ENCODE measurements around the gene ADAMTS16.
"Not testable (repeated sequence)": the region's sequence is repeated elsewhere in the genome, so short reads cannot be mapped to it uniquely, and the experiment has no call there.

ADAMTS16 gene

GRCh38 chr5:5137851-5138250 lies 2.3 kb upstream of the ADAMTS16 start:
- not testable (repeated sequence) for H3K27ac Mint-ChIP-seq, H3K4me3 Mint-ChIP-seq, H3K4me1 Mint-ChIP-seq, ATAC-seq, H3K9me3 Mint-ChIP-seq, H3K36me3 Mint-ChIP-seq
- peaks cover 26% of the 10 kb centered on the region for H3K27me3 Mint-ChIP-seq

DNA sequence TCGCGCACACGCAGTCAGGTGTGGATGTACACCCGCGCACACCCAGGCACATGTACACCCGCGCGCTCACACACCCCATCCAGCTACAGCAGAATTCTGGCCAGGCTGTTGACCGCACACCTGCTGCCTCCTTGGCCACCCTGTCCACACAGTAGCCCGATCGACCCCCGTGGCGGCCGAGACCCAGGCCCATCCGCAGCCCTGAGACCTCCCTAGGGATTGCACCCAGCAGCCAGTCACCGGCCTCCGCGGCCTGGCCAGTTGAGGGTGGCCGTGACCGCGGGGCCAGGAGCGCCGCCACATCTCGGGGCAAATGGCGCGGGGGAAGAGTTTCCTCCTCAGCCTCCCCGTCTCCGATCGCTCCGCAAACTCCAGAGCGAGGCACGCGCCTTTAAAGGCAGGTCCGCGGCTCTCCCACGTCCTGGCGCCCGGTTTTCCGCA lies 774 bp upstream of the ADAMTS16 start:
- ATAC-seq = no peak
- no peak overlapping the region for H3K27ac Mint-ChIP-seq
- H3K36me3 Mint-ChIP-seq = no peaks in the 10 kb centered on the region
- no peak overlapping the region for H3K4me3 Mint-ChIP-seq
- peaks cover 33% of the 10 kb centered on the region for H3K27me3 Mint-ChIP-seq
- peaks cover 6% of the 10 kb centered on the region for H3K4me1 Mint-ChIP-seq
- H3K9me3 Mint-ChIP-seq = peaks cover 2% of the 10 kb centered on the region

- Mint-ChIP-seq H3K9me3 (peaks cover 2% of the 10 kb centered on the region), H3K27ac (no peak overlapping the region), H3K4me1 (peaks cover 6% of the 10 kb centered on the region), H3K27me3 (peaks cover 33% of the 10 kb centered on the region), H3K36me3 (no peaks in the 10 kb centered on the region), H3K4me3 (no peak overlapping the region)
- ATAC-seq = no peak
These were observed 579 bp downstream of the ADAMTS16 start for GRCh38 chr5:5140479-5141338.

DNA sequence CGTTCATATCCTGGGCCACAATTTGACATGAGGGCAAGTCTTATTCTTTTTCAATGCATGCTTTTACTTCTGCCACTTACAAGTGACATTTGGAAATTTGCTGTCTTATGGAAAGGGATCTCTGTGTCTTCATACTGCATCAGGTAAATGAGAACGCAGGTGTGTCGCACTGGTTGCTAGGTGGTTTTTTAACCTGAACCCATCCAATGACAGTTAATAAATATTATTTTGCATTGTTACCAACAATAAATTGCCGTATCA lies 1.1 kb downstream of the ADAMTS16 start:
- ATAC-seq = no peak
- peaks cover 2% of the 10 kb centered on the region for H3K9me3 Mint-ChIP-seq
- no peaks in the 10 kb centered on the region for H3K36me3 Mint-ChIP-seq
- peaks cover 6% of the 10 kb centered on the region for H3K4me1 Mint-ChIP-seq
- no peak overlapping the region for H3K27ac Mint-ChIP-seq
- H3K4me3 Mint-ChIP-seq = no peak overlapping the region
- peaks cover 33% of the 10 kb centered on the region for H3K27me3 Mint-ChIP-seq

DNA sequence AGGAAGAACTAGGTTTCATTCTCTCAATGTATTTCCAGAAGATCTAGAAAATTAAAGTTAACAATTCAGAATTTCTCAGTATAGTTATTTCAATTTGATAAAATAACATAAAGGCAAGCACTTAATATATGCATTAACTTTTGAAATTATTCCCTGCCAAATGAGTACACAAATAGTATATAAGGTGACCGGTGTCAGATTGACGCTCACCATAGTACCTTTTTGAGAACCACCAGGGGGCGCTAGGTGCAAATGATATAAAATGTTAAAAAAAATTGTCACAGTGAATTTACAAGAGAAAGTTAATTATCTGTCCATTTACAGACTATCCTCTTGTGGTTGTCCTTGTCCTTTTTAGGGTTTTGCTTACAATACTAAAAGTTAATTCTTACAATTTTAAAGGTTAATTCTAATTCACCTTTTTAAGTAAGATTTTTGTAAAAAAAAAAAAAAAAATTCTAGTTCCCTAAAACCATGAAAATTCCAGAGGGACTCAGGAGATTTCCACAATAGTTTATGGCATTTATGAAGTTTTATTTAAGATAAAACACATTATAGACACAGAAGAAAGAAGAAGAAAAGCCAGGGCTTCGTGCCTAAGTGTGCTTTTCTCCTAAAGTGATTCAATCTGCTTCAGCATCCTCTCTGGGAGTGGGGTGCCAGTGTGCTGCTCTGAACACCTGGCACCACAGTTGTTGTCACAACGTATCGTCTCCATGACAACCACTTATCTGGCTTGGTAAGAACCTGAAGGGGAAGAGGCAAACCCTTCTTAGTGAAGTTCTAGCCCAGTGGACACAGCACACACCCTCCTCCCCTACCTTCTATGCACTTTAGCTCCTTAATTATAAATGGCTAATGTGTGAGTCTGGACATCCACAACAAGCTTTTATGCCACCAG lies 1.7 kb downstream of the ADAMTS16 start:
- no peak for ATAC-seq
- Mint-ChIP-seq H3K4me1 (peaks cover 6% of the 10 kb centered on the region), H3K9me3 (peaks cover 2% of the 10 kb centered on the region), H3K27me3 (peaks cover 33% of the 10 kb centered on the region), H3K4me3 (no peak overlapping the region), H3K36me3 (no peaks in the 10 kb centered on the region), H3K27ac (no peak overlapping the region)

DNA sequence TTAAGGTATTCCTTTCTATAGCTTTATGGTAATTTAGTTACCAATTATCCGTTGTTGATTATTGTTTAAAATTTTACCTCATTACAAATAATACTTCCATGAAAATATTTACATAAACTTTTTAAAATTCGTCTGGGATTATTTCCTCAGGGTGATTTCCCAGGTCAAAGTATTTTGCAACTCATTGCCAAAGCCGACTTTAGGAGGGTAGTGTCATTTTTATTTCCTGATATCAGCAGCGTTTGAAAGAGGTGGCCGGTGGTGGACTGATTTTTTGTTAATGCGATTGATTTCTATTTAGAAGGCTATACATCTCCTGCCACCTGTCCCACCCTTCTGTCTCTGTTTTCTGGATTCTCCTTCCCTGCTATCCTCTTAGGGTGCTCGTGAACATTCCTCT lies 4.3 kb downstream of the ADAMTS16 start:
- Mint-ChIP-seq H3K27me3 (peaks cover 24% of the 10 kb centered on the region), H3K4me1 (peaks cover 6% of the 10 kb centered on the region), H3K27ac (no peak overlapping the region), H3K36me3 (no peaks in the 10 kb centered on the region), H3K9me3 (peaks cover 4% of the 10 kb centered on the region), H3K4me3 (no peak overlapping the region)
- ATAC-seq = no peak

GRCh38 chr5:5145651-5146529 lies 5.8 kb downstream of the ADAMTS16 start:
- H3K4me3 Mint-ChIP-seq = no peak overlapping the region
- H3K27me3 Mint-ChIP-seq = peaks cover 21% of the 10 kb centered on the region
- no peak for ATAC-seq
- peaks cover 8% of the 10 kb centered on the region for H3K9me3 Mint-ChIP-seq
- no peak overlapping the region for H3K27ac Mint-ChIP-seq
- no peaks in the 10 kb centered on the region for H3K36me3 Mint-ChIP-seq
- peaks cover 4% of the 10 kb centered on the region for H3K4me1 Mint-ChIP-seq

GRCh38 chr5:5146530-5147160 lies 6.5 kb downstream of the ADAMTS16 start:
- ATAC-seq = no peak
- peaks cover 9% of the 10 kb centered on the region for H3K9me3 Mint-ChIP-seq
- H3K4me1 Mint-ChIP-seq = no peaks in the 10 kb centered on the region
- no peaks in the 10 kb centered on the region for H3K36me3 Mint-ChIP-seq
- no peak overlapping the region for H3K4me3 Mint-ChIP-seq
- peaks cover 15% of the 10 kb centered on the region for H3K27me3 Mint-ChIP-seq
- no peak overlapping the region for H3K27ac Mint-ChIP-seq

DNA sequence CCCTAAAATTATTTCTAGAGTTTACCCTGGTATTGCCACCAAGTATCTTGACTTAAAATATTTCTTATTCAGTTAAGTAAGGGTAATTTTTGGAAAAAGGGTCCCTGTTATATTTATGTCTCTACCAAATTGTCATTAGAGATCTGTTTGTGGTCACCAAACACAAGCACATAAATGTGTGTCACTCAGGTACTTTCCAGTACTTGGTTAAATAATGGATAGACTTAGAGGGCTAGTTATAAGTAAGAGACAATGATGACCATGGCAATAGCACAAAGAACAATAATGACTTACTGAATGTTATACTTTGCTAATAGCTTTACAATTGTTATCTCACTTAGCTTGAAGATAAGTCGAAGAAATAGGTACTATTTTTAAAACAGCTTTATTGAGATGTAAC lies 9.0 kb downstream of the ADAMTS16 start:
- Mint-ChIP-seq H3K9me3 (peaks cover 12% of the 10 kb centered on the region), H3K36me3 (no peaks in the 10 kb centered on the region), H3K4me1 (no peaks in the 10 kb centered on the region), H3K27me3 (no peaks in the 10 kb centered on the region), H3K27ac (no peak overlapping the region), H3K4me3 (no peak overlapping the region)
- no peak for ATAC-seq

- Mint-ChIP-seq H3K4me3 (no peak overlapping the region), H3K9me3 (peaks cover 14% of the 10 kb centered on the region), H3K4me1 (peaks cover 8% of the 10 kb centered on the region), H3K36me3 (no peaks in the 10 kb centered on the region), H3K27me3 (peaks cover 9% of the 10 kb centered on the region), H3K27ac (no peak overlapping the region)
- ATAC-seq = no peak
These were observed 10.5 kb downstream of the ADAMTS16 start for GRCh38 chr5:5150667-5151066.

DNA sequence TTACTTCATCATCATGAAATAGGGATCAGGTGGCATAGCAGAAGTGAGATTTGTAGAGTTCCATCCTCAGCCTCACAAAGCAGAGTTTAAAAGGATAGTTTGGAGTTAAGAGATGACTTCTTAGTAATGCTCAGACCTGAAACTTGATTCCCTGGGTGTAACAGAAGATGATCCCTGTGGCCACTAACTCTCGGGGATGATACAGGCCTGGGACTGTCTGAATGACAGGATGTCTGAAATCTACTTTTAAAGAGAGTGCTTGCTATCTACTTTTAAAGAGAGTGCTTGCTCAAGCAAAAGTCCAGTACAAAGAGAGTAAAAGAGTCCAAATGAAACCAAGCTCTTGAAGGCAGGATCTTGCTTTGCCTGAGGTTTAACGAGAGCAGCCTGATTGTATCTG lies 14.6 kb downstream of the ADAMTS16 start:
- no peak for ATAC-seq
- H3K9me3 Mint-ChIP-seq = peaks cover 12% of the 10 kb centered on the region
- no peaks in the 10 kb centered on the region for H3K36me3 Mint-ChIP-seq
- peaks cover 9% of the 10 kb centered on the region for H3K27me3 Mint-ChIP-seq
- H3K27ac Mint-ChIP-seq = no peak overlapping the region
- peaks cover 11% of the 10 kb centered on the region for H3K4me1 Mint-ChIP-seq
- no peak overlapping the region for H3K4me3 Mint-ChIP-seq

DNA sequence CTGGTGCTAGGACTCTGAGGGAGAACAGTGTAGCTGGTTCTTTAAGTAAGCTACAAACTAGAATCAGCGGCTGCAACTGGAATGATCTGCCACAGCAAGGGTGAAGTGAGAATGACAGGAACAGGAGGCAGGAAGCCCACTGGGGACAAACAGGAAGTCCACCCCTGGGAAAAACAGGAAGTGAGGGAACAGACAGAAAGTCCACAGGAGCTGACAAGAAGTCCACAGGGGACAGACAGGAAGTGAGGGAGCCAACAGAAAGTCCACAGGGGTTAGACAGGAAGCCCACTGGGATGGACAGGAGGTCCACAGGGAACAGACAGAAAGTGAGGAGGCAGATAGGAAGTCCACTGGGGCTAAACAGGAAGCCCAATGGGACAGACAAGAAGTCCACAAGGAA lies 15.5 kb downstream of the ADAMTS16 start:
- no peak for ATAC-seq
- H3K4me1 Mint-ChIP-seq = peaks cover 11% of the 10 kb centered on the region
- H3K27me3 Mint-ChIP-seq = peaks cover 9% of the 10 kb centered on the region
- H3K36me3 Mint-ChIP-seq = no peaks in the 10 kb centered on the region
- peaks cover 11% of the 10 kb centered on the region for H3K9me3 Mint-ChIP-seq
- H3K4me3 Mint-ChIP-seq = no peak overlapping the region
- H3K27ac Mint-ChIP-seq = no peak overlapping the region

DNA sequence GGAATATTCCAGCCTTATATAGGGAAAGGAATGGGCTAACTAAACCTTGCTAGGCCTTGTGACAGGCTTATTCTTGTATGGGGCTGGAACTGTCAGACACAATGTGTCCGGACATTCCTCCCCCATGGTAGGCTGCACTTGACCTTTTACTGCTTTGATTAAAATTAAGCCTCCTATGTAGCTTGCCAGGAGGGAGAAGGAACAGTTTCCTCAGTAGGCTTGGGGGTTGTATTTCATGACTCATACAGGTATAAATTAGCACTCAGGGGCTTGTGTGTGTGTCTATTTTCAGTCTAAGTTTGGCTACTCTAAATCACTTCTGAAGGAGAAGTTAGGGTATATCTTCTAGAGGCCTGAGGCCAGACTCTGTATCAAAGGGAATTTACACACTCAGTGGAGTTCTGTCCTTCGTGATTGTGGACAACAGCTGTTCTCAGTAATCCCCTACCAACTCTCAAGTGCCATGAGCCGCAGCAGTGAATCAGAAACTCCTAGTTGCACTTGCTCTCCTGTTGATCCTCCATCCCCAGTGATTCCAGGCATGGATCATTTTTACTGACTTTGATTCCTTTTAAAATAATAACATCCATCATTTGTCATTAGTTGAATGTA lies 16.4 kb downstream of the ADAMTS16 start:
- H3K27ac Mint-ChIP-seq = no peak overlapping the region
- no peak overlapping the region for H3K4me3 Mint-ChIP-seq
- peaks cover 7% of the 10 kb centered on the region for H3K9me3 Mint-ChIP-seq
- H3K36me3 Mint-ChIP-seq = no peaks in the 10 kb centered on the region
- peaks cover 11% of the 10 kb centered on the region for H3K4me1 Mint-ChIP-seq
- H3K27me3 Mint-ChIP-seq = peaks cover 9% of the 10 kb centered on the region
- ATAC-seq = no peak

DNA sequence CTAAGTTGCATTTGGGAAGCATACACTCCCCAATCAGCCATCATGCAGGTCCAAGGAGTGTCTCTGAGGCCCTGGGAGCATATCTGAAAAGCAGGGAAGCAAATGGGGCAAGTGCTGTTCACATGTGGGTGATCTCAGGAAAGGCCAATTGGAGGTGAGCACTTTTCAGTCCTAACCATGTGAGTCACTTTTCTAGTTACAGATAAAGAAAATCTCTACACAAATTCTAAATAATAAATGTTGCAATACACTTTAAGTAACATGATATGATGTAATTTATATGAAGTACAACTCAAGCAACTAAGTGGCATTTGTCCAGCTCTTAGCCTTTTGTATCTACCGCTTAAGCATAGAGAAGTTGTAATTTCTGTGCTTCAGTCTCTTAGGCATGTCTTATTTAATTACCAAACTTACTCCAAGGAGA lies 18.4 kb downstream of the ADAMTS16 start:
- H3K36me3 Mint-ChIP-seq = no peaks in the 10 kb centered on the region

More for the DNA sequence above, 18.4 kb downstream of the ADAMTS16 start:
- no peak for ATAC-seq
- H3K4me1 Mint-ChIP-seq = peaks cover 11% of the 10 kb centered on the region
- no peak overlapping the region for H3K27ac Mint-ChIP-seq
- H3K9me3 Mint-ChIP-seq = peaks cover 4% of the 10 kb centered on the region
- H3K27me3 Mint-ChIP-seq = peaks cover 9% of the 10 kb centered on the region
- H3K4me3 Mint-ChIP-seq = no peak overlapping the region
